GM12865 (cell line): Measurements from ENCODE around the gene BOD1.

Source experiments
- DNase-seq: peaks from one replicate; pipeline ENCODE4 v3.0.0; 2010; ENCODE audit warnings: low read depth
- H3K4me3 ChIP-seq: 2 replicates; pipeline ENCODE4 v1.5.1; 2011; ENCODE audit warnings: mild to moderate bottlenecking, low read depth, low read length, control low read depth
- TF ChIP-seq, protein P1 (sequence below): IDR thresholded peaks from 2 replicates; pipeline ENCODE4 v1.5.1; 2011; ENCODE audit warnings: low read length, control low read depth, low read depth, inconsistent platforms; ENCODE audit not compliant: insufficient read depth; ENCODE audit errors: missing control alignments

BOD1 gene

DNA sequence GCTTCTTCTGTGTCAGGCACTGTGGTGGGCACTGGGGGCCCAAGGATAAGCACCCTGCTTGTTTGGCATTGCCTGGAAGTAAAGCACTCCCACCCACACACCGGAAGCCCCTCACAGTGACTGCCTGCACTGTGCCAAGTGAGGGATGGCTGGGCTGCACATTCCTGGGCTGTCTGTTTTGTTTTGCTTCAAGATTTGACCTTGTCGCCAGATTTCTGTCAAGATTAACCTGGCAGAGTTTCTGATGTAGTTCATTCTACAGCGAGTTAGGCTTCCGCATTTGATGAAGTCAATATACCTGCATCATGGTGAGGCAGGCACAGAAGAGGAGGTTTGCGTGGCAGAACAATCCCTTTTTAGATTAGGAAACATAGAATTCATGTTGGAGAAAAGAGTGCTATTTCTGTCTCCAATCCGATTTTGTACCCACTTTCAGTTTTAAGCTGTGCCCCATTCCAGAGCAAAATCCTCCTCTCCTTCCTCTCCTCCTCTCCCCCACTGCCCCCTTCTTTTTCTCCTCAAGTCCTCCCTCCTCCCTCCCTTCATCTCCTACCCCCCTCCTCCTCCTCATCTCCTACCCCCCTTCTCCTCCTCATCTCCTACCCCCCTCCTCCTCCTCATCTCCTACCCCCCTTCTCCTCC is 14.4 kb upstream of the BOD1 start:
- TF ChIP-seq, protein P1, sequence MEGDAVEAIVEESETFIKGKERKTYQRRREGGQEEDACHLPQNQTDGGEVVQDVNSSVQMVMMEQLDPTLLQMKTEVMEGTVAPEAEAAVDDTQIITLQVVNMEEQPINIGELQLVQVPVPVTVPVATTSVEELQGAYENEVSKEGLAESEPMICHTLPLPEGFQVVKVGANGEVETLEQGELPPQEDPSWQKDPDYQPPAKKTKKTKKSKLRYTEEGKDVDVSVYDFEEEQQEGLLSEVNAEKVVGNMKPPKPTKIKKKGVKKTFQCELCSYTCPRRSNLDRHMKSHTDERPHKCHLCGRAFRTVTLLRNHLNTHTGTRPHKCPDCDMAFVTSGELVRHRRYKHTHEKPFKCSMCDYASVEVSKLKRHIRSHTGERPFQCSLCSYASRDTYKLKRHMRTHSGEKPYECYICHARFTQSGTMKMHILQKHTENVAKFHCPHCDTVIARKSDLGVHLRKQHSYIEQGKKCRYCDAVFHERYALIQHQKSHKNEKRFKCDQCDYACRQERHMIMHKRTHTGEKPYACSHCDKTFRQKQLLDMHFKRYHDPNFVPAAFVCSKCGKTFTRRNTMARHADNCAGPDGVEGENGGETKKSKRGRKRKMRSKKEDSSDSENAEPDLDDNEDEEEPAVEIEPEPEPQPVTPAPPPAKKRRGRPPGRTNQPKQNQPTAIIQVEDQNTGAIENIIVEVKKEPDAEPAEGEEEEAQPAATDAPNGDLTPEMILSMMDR: no peak
- no peak overlapping the region for H3K4me3 ChIP-seq

DNA sequence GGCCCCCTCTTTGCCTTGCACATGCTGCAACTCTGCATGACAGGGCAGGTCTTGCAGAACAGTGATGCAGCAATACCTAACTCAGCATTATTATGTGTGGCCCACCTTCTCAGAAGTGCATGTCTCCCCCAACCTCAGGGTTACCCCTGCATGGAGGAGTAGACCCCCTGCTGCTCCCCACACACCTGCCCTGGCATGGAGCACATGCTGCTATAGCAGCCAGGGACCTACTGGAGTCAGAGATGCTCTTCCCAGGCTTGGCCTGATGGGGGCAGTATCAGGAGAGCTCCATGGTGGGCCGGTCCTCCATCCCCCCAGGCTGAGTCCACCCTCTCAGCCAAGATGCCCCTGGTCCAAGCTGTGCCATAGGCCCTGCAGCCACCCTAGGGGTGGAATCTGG is 13.2 kb upstream of the BOD1 start:
- peak; percentile 46 for DNase-seq
- H3K4me3 ChIP-seq: no peak overlapping the region
- TF ChIP-seq, protein P1: peak; percentile 58

More for the DNA sequence above, 14.4 kb upstream of the BOD1 start:
- no peak for DNase-seq

DNA sequence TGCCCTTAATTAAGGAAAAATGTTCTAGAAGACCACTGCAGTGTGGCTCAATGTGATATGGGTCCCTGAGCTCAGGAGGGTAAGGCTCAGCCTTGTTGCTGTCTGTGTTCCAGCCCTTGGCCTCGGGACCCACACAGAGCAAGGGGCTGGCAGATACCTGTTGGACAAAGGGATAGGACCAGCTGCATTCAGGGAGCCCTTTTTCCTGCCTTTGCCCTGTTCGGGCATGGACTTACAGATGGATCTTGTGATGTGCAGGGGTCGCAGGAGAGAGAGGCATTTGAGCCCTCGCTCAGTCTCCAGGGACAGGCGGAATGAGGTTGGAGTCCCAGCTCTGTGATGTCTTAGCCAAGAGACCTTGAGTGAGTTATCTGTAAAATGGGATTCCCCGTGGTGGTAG is 12.1 kb upstream of the BOD1 start:
- H3K4me3 ChIP-seq: no peak overlapping the region
- DNase-seq: no peak
- TF ChIP-seq, protein P1: no peak

DNA sequence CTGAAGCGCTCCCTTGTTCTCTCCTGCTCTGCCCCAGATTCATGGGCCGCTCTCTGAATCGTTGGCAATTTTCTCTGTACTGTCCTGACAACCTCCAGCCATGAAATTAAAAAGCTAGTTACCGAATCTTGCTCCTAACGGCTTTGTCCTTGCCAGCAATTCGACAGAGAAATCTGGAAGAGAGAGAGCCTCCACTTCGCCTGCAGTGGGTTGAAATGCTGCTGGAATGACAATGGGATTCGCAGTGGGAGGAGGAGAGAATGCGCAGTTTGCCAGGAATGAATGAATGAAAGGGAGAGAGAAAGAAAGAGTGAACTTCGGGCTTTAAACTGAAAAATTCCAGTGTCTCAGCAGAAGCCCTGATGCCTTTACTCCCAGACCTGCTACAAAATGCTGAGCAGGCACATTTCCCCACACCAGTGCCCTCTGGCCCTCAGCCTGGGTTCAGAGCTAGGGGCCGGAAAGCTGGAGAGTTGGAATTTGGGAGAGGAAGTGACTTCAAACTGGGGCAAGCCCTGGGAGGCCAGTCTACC is 11.5 kb upstream of the BOD1 start:
- no peak overlapping the region for H3K4me3 ChIP-seq
- no peak for DNase-seq
- TF ChIP-seq, protein P1: no peak

DNA sequence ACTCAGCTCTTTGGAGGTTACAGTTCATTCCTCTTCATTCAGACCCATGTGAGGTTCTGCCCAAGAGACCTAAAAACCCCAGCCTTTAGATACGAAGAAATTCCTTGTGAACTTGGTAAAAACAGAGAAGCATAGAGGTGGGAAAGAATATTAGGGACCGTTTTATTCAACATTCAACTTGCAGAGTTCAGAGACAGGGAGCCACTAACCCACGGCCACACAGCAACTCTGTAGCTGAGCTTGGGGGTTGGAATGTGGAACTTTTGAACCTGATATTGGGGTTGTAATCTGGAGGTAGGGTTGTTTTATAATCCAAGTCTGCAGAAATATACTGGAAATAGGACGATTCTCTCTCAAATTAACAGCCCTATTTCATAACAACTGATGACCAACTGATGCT is 10.8 kb upstream of the BOD1 start:
- DNase-seq: no peak
- TF ChIP-seq, protein P1: no peak
- no peak overlapping the region for H3K4me3 ChIP-seq

DNA sequence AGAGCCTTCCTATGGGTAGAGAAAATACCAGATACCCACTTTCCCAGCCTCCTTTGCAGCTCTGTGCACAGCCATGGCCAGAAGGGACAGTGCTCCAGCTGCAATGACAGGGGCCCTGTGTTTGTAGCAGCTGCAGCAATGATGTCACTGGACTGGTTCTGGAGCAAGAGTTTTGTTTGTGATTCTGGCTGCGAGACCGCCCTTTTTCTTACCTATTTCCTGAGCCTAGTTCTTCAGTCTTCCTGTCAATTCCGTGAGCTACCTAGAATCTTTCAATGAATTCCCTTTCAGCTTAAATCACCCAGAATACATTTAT is 10.0 kb upstream of the BOD1 start:
- no peak overlapping the region for H3K4me3 ChIP-seq
- no peak for DNase-seq
- TF ChIP-seq, protein P1: no peak
